Measurements from ENCODE around the gene SLC46A3. TPM values are rescaled to one million over a fixed set of nuclear protein-coding genes. Genes with fewer than 3 reads are reported as not detected.
A peak's percentile ranks its signal among the peaks of the same experiment; 100 is the strongest.

The SLC46A3 gene
- total and polyA plus RNA-seq, 2 experiments from 2014 or later, result 0.16 to 0.28 TPM

GRCh38 chr13:28704919-28705318 lies 13.9 kb downstream of the SLC46A3 start:
- Histone ChIP-seq H3K27me3 (ENCODE audit: insufficient read depth) (no peaks in the 10 kb centered on the region), H2AFZ (no peak overlapping the region), H3K36me3 (ENCODE audit: insufficient read depth) (no peaks in the 10 kb centered on the region), H3K27ac (ENCODE audit: low read depth) (no peak overlapping the region), H4K20me1 (replicated peaks; ENCODE audit: insufficient read depth) (no peaks in the 10 kb centered on the region), H3K4me1 (ENCODE audit: insufficient read depth) (no peaks in the 10 kb centered on the region), H3K4me3 (no peak overlapping the region), H3K4me2 (no peak overlapping the region), H3K79me2 (replicated peaks; ENCODE audit: insufficient read depth) (no peaks in the 10 kb centered on the region), H3F3A (replicated peaks; ENCODE audit: low read depth) (no peaks in the 10 kb centered on the region), H3K9me2 (ENCODE audit: insufficient read depth) (no peaks in the 10 kb centered on the region)
- ATAC-seq (no peak), DNase-seq (ENCODE audit: low spot score) (no peak)
- Mint-ChIP-seq H3K27ac (no peak overlapping the region), H3K4me3 (no peak overlapping the region), H3K4me1 (0 out of 3 replicates have a peak, but pooled peaks cover 4% of the 10 kb centered on the region), H3K27me3 (ENCODE audit: insufficient read depth, low read depth, poor library complexity) (no peaks in the 10 kb centered on the region), H3K36me3 (ENCODE audit: low read depth) (no peaks in the 10 kb centered on the region), H3K9me3 (no peaks in the 10 kb centered on the region)
- no peak for TF ChIP-seq EZH2 (IDR thresholded peaks at IDR 0.05; ENCODE audit: low read depth, unreplicated experiment)
- no peak for TF ChIP-seq EZH2phosphoT487 (IDR thresholded peaks at IDR 0.05; ENCODE audit: unreplicated experiment)
- no peak for TF ChIP-seq POLR2AphosphoS5 (IDR thresholded peaks at IDR 0.05; ENCODE audit: low read depth)
- TF ChIP-seq ETS1 (IDR thresholded peaks at IDR 0.05), result no peak
- no peak for TF ChIP-seq ZNF114 (CRISPR knock-in tag; IDR thresholded peaks at IDR 0.05)
- TF ChIP-seq CTCF (conservative IDR thresholded peaks at IDR 0.05; ENCODE audit: low read depth in 2 of 2), result no peak
- TF ChIP-seq NANOG (IDR thresholded peaks at IDR 0.05; ENCODE audit: borderline replicate concordance), result no peak
- TF ChIP-seq CREB1 (CRISPR knock-in tag; IDR thresholded peaks at IDR 0.05; ENCODE audit: low read depth), result no peak

- no peaks in the 10 kb centered on the region for H3K79me2 ChIP-seq (replicated peaks; ENCODE audit: insufficient read depth)
- H3K4me2 ChIP-seq, result no peak overlapping the region
- H3K9me2 ChIP-seq (ENCODE audit: insufficient read depth), result no peaks in the 10 kb centered on the region
- H3K4me3 ChIP-seq, result no peak overlapping the region
- no peak overlapping the region for H3K27ac Mint-ChIP-seq
- H3K27ac ChIP-seq (ENCODE audit: low read depth), result no peak overlapping the region
- H3K4me3 Mint-ChIP-seq, result no peak overlapping the region
- H3K27me3 ChIP-seq (ENCODE audit: insufficient read depth), result no peaks in the 10 kb centered on the region
- H3K4me1 Mint-ChIP-seq, result 0 out of 3 replicates have a peak, but pooled peaks cover 4% of the 10 kb centered on the region
- H3F3A ChIP-seq (replicated peaks; ENCODE audit: low read depth), result no peaks in the 10 kb centered on the region
- H3K36me3 Mint-ChIP-seq (ENCODE audit: low read depth), result no peaks in the 10 kb centered on the region
- ATAC-seq, result peak; percentile 63
- H3K9me3 Mint-ChIP-seq, result no peaks in the 10 kb centered on the region
- no peak for DNase-seq (ENCODE audit: low spot score)
- H2AFZ ChIP-seq, result peak overlapping the region; percentile 19; the same call in 1 of the 2 replicates
- no peaks in the 10 kb centered on the region for H4K20me1 ChIP-seq (replicated peaks; ENCODE audit: insufficient read depth)
- no peaks in the 10 kb centered on the region for H3K27me3 Mint-ChIP-seq (ENCODE audit: insufficient read depth, low read depth, poor library complexity)
- no peaks in the 10 kb centered on the region for H3K4me1 ChIP-seq (ENCODE audit: insufficient read depth)
- no peaks in the 10 kb centered on the region for H3K36me3 ChIP-seq (ENCODE audit: insufficient read depth)
- TF ChIP-seq ZNF331 (CRISPR knock-in tag; IDR thresholded peaks at IDR 0.05; ENCODE audit: low read depth), result no peak
- TF ChIP-seq CREB1 (CRISPR knock-in tag; IDR thresholded peaks at IDR 0.05; ENCODE audit: low read depth), result no peak
- no peak for TF ChIP-seq ETS1 (IDR thresholded peaks at IDR 0.05)
- TF ChIP-seq JUNB (IDR thresholded peaks at IDR 0.05; ENCODE audit: unreplicated experiment), result no peak
- no peak for TF ChIP-seq POLR2AphosphoS5 (IDR thresholded peaks at IDR 0.05; ENCODE audit: low read depth)
- TF ChIP-seq ZNF114 (CRISPR knock-in tag; IDR thresholded peaks at IDR 0.05), result no peak
- TF ChIP-seq EZH2 (IDR thresholded peaks at IDR 0.05; ENCODE audit: low read depth, unreplicated experiment), result no peak
- no peak for TF ChIP-seq ZNF462 (CRISPR knock-in tag; IDR thresholded peaks at IDR 0.05)
These were observed 14.5 kb downstream of the SLC46A3 start for GRCh38 chr13:28704282-28704681.

All from GM23338 (cell line).